ENCODE measurements around the gene AP2A2.

DNA sequence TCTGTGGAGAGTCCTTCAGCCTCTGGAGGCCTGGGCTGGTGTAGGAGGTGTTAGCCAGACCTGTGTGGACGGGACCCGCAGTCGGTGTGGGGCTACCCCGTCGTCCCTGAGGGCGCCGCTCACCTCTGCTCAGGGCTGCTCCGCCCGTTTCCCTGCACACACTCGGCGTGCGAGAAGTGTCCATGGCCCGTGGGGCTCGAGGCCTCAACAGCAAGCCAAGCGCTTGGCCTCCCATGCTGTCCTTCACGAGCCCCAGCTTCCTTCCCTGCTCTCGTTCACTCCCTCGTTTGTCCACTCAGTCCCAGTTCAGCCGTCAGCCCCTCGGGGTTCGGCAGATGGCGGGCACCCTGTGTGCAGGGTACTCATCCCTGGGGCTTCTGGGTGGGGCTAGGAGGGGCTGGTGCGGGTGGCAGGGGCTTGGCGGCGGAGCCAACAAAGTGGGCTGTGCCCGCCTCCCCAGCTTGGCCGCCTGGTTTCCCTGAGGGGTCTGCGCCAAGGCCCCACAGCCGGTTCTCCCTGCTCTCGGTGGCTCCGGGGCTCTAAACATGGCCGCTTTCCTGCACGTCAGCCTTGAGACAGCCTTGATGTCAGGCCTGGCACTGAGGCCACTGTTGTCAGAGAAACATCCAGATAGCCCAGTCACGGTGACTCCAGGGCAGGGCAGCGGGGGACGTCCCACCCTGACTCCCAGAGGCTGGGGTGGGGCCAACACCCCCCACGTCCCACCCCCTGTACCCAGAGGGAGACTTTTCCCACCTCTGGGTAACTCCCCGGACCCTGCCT is 107.5 kb downstream of the AP2A2 start:
- TF ChIP-seq, protein P1, sequence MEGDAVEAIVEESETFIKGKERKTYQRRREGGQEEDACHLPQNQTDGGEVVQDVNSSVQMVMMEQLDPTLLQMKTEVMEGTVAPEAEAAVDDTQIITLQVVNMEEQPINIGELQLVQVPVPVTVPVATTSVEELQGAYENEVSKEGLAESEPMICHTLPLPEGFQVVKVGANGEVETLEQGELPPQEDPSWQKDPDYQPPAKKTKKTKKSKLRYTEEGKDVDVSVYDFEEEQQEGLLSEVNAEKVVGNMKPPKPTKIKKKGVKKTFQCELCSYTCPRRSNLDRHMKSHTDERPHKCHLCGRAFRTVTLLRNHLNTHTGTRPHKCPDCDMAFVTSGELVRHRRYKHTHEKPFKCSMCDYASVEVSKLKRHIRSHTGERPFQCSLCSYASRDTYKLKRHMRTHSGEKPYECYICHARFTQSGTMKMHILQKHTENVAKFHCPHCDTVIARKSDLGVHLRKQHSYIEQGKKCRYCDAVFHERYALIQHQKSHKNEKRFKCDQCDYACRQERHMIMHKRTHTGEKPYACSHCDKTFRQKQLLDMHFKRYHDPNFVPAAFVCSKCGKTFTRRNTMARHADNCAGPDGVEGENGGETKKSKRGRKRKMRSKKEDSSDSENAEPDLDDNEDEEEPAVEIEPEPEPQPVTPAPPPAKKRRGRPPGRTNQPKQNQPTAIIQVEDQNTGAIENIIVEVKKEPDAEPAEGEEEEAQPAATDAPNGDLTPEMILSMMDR (IDR thresholded peaks at IDR 0.05), result no peak
- no peak for TF ChIP-seq POLR2A (IDR thresholded peaks at IDR 0.05)
